Body of pancreas (tissue), 4 donors: Measurements from ENCODE around the gene ADH7.

ENCODE experiments used
- CTCF ChIP-seq, 7 experiments: fragments of 450-650 bp in 4 of 7; fragments of 200-600 bp in 3 of 7; sonication (generic) in 3 of 7; IDR thresholded peaks; one replicate each; pipeline ENCODE4 v1.5.1; 2016 to 2019; ENCODE audit warnings: antibody characterized with exemption in 7 of 7
- POLR2A ChIP-seq, 3 donors: fragments of 450-650 bp; IDR thresholded peaks; one replicate each; pipeline ENCODE4 v1.6.1; 2016; ENCODE audit warnings: antibody characterized with exemption in 3 of 3, mild to moderate bottlenecking in 2 of 3

DNA sequence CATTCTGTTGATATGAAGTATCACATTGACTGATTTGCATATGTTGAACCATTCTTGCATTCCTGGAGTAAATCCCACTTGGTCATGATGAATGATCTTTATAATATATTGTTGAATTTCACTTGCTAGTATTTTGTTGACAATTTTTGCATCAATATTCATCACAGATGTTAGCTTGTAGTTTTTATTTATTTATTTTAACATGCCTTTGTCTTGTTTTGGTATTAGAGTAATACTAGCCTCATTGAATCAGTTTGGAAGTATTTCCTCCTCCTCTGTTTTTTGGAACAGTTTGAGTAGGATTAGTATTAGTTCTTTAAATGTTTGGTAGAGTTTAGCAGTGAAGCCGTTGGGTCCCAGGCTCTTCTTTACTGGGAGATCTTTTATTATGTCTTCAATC lies 68.7 kb downstream of the ADH7 start:
- TF ChIP-seq CTCF (IDR thresholded peaks at IDR 0.05), result no peak
- no peak for TF ChIP-seq POLR2A (IDR thresholded peaks at IDR 0.05)
